ENCODE measurements around the gene NLGN4Y. TPM values are rescaled to one million over a fixed set of nuclear protein-coding genes. Genes with fewer than 3 reads are reported as not detected.

NLGN4Y gene
- total RNA-seq, 1 donor from 2014 or later = 18.6 TPM

- H3K36me3 ChIP-seq (ENCODE audit: control insufficient read depth, insufficient read depth, low read length) = no peaks in the 10 kb centered on the region
- no peak for DNase-seq (ENCODE audit: low read depth)
- no peaks in the 10 kb centered on the region for H3K27me3 ChIP-seq (ENCODE audit: control insufficient read depth, insufficient read depth, low read length)
- no peak overlapping the region for H3K4me3 ChIP-seq (ENCODE audit: low read depth, low read length)
- TF ChIP-seq, protein P1, sequence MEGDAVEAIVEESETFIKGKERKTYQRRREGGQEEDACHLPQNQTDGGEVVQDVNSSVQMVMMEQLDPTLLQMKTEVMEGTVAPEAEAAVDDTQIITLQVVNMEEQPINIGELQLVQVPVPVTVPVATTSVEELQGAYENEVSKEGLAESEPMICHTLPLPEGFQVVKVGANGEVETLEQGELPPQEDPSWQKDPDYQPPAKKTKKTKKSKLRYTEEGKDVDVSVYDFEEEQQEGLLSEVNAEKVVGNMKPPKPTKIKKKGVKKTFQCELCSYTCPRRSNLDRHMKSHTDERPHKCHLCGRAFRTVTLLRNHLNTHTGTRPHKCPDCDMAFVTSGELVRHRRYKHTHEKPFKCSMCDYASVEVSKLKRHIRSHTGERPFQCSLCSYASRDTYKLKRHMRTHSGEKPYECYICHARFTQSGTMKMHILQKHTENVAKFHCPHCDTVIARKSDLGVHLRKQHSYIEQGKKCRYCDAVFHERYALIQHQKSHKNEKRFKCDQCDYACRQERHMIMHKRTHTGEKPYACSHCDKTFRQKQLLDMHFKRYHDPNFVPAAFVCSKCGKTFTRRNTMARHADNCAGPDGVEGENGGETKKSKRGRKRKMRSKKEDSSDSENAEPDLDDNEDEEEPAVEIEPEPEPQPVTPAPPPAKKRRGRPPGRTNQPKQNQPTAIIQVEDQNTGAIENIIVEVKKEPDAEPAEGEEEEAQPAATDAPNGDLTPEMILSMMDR (IDR thresholded peaks at IDR 0.05; ENCODE audit: insufficient read depth, low read length, poor library complexity, severe bottlenecking) = no peak
These were observed 19.2 kb downstream of the NLGN4Y start for GRCh38 chrY:14543506-14543905.

DNA sequence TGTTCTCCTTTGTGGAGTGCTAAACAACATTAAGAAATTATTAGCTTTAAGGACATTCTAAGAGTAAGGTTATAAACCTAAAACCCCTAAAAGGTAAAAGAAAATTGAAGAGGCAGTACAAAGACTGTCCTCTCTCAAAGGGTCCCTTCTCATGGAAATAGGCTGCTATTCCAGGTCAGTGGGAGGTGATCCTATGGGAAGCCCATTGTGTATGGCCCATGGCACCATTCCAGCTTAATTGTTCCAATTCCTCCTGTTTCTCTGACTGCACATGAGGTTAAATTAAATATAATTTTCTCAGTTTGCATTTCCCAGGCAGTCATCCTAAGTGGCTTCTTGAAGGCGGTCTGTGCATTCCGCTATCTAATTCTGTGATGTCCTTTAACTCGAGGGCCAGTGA lies 57.0 kb downstream of the NLGN4Y start:
- H3K4me3 ChIP-seq (ENCODE audit: low read depth, low read length) = no peak overlapping the region
- no peaks in the 10 kb centered on the region for H3K36me3 ChIP-seq (ENCODE audit: control insufficient read depth, insufficient read depth, low read length)
- TF ChIP-seq, protein P1 (IDR thresholded peaks at IDR 0.05; ENCODE audit: insufficient read depth, low read length, poor library complexity, severe bottlenecking) = no peak
- no peak for DNase-seq (ENCODE audit: low read depth)
- H3K27me3 ChIP-seq (ENCODE audit: control insufficient read depth, insufficient read depth, low read length) = no peaks in the 10 kb centered on the region

GRCh38 chrY:14586725-14587124 lies 62.4 kb downstream of the NLGN4Y start:
- Histone ChIP-seq H3K27me3 (ENCODE audit: control insufficient read depth, insufficient read depth, low read length) (no peaks in the 10 kb centered on the region), H3K4me3 (ENCODE audit: low read depth, low read length) (no peak overlapping the region), H3K36me3 (ENCODE audit: control insufficient read depth, insufficient read depth, low read length) (no peaks in the 10 kb centered on the region)
- no peak for DNase-seq (ENCODE audit: low read depth)
- TF ChIP-seq, protein P1 (IDR thresholded peaks at IDR 0.05; ENCODE audit: insufficient read depth, low read length, poor library complexity, severe bottlenecking) = no peak

DNA sequence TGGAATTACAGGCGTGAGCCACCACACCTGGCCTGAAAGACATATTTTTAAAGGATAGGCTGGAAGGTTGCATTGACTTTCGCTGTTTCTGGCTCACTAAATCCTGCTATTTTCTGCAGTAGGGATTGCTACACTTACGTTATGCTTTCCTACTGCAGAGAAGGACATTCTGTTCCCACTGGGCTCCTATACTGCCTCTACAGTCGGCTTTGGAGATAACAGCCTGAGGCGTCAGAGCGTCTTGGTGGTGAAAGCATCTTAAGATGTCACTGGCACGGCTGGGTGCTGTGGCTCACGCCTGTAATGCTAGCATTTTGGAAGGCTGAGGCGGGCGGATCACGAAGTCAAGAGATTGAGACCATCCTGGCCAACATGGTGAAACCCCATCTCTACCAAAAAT lies 77.0 kb downstream of the NLGN4Y start:
- TF ChIP-seq, protein P1 (IDR thresholded peaks at IDR 0.05; ENCODE audit: insufficient read depth, low read length, poor library complexity, severe bottlenecking) = no peak
- Histone ChIP-seq H3K36me3 (ENCODE audit: control insufficient read depth, insufficient read depth, low read length) (no peaks in the 10 kb centered on the region), H3K27me3 (ENCODE audit: control insufficient read depth, insufficient read depth, low read length) (no peaks in the 10 kb centered on the region), H3K4me3 (ENCODE audit: low read depth, low read length) (no peak overlapping the region)
- no peak for DNase-seq (ENCODE audit: low read depth)

GRCh38 chrY:14617625-14618024 lies 93.3 kb downstream of the NLGN4Y start:
- H3K4me3 ChIP-seq (ENCODE audit: low read depth, low read length) = no peak overlapping the region
- TF ChIP-seq, protein P1 (IDR thresholded peaks at IDR 0.05; ENCODE audit: insufficient read depth, low read length, poor library complexity, severe bottlenecking) = no peak
- no peaks in the 10 kb centered on the region for H3K36me3 ChIP-seq (ENCODE audit: control insufficient read depth, insufficient read depth, low read length)
- no peaks in the 10 kb centered on the region for H3K27me3 ChIP-seq (ENCODE audit: control insufficient read depth, insufficient read depth, low read length)
- no peak for DNase-seq (ENCODE audit: low read depth)

DNA sequence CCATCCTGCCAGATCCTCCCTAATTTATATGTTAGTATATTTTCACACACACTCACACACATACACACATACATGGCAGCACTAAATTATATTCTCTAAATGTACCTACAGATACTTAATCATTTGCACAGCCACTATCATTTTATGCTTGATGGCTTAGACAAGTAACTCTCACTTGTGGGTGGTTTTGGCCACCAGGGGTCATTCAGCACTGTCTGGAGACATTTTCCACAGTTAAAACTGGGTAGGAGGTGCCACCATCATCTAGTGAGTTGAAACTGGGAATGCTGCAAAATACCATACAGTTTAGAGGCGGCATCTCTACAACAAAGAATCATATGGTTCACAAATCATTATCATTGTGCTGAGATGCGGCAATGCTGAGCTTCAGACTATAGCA lies 94.2 kb downstream of the NLGN4Y start:
- H3K36me3 ChIP-seq (ENCODE audit: control insufficient read depth, insufficient read depth, low read length) = no peaks in the 10 kb centered on the region
- DNase-seq (ENCODE audit: low read depth) = no peak
- no peak overlapping the region for H3K4me3 ChIP-seq (ENCODE audit: low read depth, low read length)
- TF ChIP-seq, protein P1 (IDR thresholded peaks at IDR 0.05; ENCODE audit: insufficient read depth, low read length, poor library complexity, severe bottlenecking) = no peak
- no peaks in the 10 kb centered on the region for H3K27me3 ChIP-seq (ENCODE audit: control insufficient read depth, insufficient read depth, low read length)

Measured in kidney epithelial cell (primary cell).